ENCODE data around the gene BAD. TPM values are rescaled to one million over a fixed set of nuclear protein-coding genes. Genes with fewer than 3 reads are reported as not detected.

Gene BAD
- total and polyA plus RNA-seq, 11 donors = 41.5 to 123 (median 58.5) TPM

GRCh38 chr11:64323373-64323772 is 38.9 kb upstream of the BAD start:
- Histone ChIP-seq H3K27ac (no peak overlapping the region), H3K9me3 (peaks cover 0 to 5% (median 0%) of the 10 kb centered on the region in 12 donors), H3K27me3 (no peaks in the 10 kb centered on the region), H3K4me1 (peaks cover 0 to 13% (median 8%) of the 10 kb centered on the region in 12 donors), H3K4me3 (no peak overlapping the region), H3K36me3 (peaks cover 0 to 24% (median 10%) of the 10 kb centered on the region in 9 donors)
- no peak for TF ChIP-seq POLR2A (IDR thresholded peaks at IDR 0.05)
- TF ChIP-seq, protein P1, sequence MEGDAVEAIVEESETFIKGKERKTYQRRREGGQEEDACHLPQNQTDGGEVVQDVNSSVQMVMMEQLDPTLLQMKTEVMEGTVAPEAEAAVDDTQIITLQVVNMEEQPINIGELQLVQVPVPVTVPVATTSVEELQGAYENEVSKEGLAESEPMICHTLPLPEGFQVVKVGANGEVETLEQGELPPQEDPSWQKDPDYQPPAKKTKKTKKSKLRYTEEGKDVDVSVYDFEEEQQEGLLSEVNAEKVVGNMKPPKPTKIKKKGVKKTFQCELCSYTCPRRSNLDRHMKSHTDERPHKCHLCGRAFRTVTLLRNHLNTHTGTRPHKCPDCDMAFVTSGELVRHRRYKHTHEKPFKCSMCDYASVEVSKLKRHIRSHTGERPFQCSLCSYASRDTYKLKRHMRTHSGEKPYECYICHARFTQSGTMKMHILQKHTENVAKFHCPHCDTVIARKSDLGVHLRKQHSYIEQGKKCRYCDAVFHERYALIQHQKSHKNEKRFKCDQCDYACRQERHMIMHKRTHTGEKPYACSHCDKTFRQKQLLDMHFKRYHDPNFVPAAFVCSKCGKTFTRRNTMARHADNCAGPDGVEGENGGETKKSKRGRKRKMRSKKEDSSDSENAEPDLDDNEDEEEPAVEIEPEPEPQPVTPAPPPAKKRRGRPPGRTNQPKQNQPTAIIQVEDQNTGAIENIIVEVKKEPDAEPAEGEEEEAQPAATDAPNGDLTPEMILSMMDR (IDR thresholded peaks at IDR 0.05) = no peak
- DNase-seq = no peak
- 66 to 76% (median 66%) methylated on average over 4 to 5 of the region's 5 CpGs for WGBS, 4 donors
- no peak for ATAC-seq
- intact Hi-C loops (cut with DNase I) = no loop called here

- H3K36me3 ChIP-seq = peaks cover 0 to 24% (median 10%) of the 10 kb centered on the region in 9 donors
- intact Hi-C loops (cut with DNase I) = no loop called here
- WGBS, 4 donors = 82 to 98% (median 86%) methylated on average over 4 to 7 of the region's 7 CpGs
Observed at GRCh38 chr11:64322925-64323260, 38.4 kb upstream of the BAD start.

GRCh38 chr11:64321533-64321932 is 37.1 kb upstream of the BAD start:
- TF ChIP-seq, protein P1 (IDR thresholded peaks at IDR 0.05) = no peak
- no peak for TF ChIP-seq POLR2A (IDR thresholded peaks at IDR 0.05)
- H3K4me3 ChIP-seq = no peak overlapping the region
- H3K36me3 ChIP-seq = peaks cover 0 to 24% (median 10%) of the 10 kb centered on the region in 9 donors
- H3K27me3 ChIP-seq = no peaks in the 10 kb centered on the region
- H3K27ac ChIP-seq = no peak overlapping the region
- ATAC-seq (no peak), DNase-seq (no peak)
- H3K9me3 ChIP-seq = no peaks in the 10 kb centered on the region
- WGBS, 4 donors = 92 to 97% (median 94%) methylated on average over 5 of the region's 5 CpGs
- intact Hi-C loops (cut with DNase I) = no loop called here
- peaks cover 0 to 20% (median 14%) of the 10 kb centered on the region in 12 donors for H3K4me1 ChIP-seq

More at GRCh38 chr11:64322925-64323260, 38.4 kb upstream of the BAD start:
- Histone ChIP-seq H3K27me3 (no peaks in the 10 kb centered on the region), H3K9me3 (peaks cover 0 to 5% (median 0%) of the 10 kb centered on the region in 12 donors), H3K27ac (no peak overlapping the region), H3K4me3 (no peak overlapping the region), H3K4me1 (peaks cover 0 to 14% (median 8%) of the 10 kb centered on the region in 12 donors)
- no peak for ATAC-seq
- DNase-seq = no peak
- TF ChIP-seq, protein P1 (IDR thresholded peaks at IDR 0.05) = no peak
- no peak for TF ChIP-seq POLR2A (IDR thresholded peaks at IDR 0.05)

GRCh38 chr11:64321026-64321425 is 36.6 kb upstream of the BAD start:
- intact Hi-C loops (cut with DNase I) = no loop called here
- no peak for ATAC-seq
- peaks cover 0 to 27% (median 14%) of the 10 kb centered on the region in 9 donors for H3K36me3 ChIP-seq
- DNase-seq = no peak
- 82 to 89% (median 87%) methylated on average over 5 of the region's 5 CpGs for WGBS, 4 donors
- peaks cover 0 to 25% (median 17%) of the 10 kb centered on the region in 12 donors for H3K4me1 ChIP-seq
- no peaks in the 10 kb centered on the region for H3K27me3 ChIP-seq
- no peak overlapping the region for H3K4me3 ChIP-seq
- no peaks in the 10 kb centered on the region for H3K9me3 ChIP-seq
- no peak overlapping the region for H3K27ac ChIP-seq
- no peak for TF ChIP-seq POLR2A (IDR thresholded peaks at IDR 0.05)
- TF ChIP-seq, protein P1 (IDR thresholded peaks at IDR 0.05) = no peak

All from heart left ventricle (tissue), 16 donors.